ENCODE measurements around the gene SPATA6L. TPM values are rescaled to one million over a fixed set of nuclear protein-coding genes. Genes with fewer than 3 reads are reported as not detected.

Gene SPATA6L
- polyA plus RNA-seq, 3 donors = 2.5 to 6.7 (median 4.6) TPM

DNA sequence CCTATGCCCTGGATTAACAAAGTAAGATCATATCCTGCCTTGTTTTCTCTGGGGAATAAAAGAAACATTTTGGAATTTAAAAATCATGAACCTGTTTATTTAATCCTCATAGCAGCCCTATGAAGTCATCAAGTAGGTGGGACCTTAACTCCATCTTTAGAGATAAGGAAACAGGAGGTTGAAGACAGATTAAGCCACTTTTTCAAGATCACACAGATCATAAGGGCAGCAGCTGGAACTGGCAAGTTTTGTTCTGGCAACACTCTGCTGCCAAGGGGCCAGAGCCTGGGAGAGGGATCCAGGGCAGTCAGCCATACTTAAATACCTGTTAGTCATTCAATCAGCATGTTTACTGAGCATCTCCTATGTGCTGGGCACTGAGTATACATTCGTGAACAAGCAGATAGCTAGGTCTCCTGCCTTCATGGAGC, 112.3 kb downstream of the SPATA6L start:
- no peak for DNase-seq

DNA sequence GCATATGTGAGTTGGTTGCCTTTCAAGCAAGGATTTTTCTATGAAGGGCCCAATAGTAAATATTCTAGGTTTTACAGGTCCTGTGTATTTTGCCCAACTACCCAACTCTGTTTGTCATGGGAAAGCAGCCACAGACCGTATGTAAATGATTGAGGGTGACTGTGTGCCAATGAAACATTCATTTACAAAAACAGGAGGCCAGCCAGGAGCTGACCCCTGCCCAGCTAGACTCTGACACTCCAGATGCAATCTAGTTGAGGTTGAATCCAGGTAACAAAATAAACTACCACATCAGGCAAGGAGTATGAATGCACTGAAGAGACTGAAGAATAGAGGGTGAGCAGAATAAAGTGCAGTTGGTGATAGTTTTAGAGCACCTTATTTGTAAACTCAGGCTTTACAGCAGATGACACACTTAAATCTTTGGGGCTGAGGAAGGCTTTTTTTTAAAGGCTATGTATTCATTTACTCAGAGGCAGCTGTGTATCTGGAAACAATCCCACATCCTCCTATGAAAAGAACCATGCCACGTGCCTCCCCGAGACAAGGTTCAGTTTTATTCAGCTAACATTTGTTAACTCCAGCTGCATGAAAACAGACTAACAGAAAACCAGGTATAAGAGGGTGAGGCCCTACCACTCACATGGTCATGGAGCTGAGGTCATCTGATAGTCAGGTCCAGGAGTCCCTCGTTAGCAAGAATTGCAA, 115.3 kb downstream of the SPATA6L start:
- no peak for DNase-seq

DNA sequence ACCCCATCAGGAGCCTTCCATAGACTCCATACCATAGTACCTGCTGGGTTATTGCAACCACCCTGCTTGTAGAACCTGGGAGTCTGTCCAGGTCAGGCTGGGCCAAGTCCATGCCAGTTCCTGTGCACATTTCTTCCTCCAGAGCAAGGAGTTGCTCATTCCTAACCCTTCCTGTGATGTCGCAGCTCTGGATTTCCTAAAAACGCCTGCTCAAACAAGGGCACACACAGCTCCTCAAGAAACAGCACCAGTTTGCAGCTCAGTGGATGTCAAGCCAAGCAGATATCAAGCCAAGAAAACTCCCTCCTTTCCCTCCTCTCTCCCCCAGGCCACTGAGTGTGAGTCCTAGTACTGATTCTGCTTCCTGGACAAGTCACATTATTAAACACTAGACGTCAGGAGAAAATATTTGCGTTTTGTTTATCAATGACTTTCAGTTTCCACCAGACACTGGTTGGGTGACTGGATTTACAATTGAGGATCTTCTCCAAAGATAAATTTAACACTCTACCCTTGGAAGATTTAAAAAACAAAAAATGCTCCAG, 116.5 kb downstream of the SPATA6L start:
- no peak for DNase-seq

DNA sequence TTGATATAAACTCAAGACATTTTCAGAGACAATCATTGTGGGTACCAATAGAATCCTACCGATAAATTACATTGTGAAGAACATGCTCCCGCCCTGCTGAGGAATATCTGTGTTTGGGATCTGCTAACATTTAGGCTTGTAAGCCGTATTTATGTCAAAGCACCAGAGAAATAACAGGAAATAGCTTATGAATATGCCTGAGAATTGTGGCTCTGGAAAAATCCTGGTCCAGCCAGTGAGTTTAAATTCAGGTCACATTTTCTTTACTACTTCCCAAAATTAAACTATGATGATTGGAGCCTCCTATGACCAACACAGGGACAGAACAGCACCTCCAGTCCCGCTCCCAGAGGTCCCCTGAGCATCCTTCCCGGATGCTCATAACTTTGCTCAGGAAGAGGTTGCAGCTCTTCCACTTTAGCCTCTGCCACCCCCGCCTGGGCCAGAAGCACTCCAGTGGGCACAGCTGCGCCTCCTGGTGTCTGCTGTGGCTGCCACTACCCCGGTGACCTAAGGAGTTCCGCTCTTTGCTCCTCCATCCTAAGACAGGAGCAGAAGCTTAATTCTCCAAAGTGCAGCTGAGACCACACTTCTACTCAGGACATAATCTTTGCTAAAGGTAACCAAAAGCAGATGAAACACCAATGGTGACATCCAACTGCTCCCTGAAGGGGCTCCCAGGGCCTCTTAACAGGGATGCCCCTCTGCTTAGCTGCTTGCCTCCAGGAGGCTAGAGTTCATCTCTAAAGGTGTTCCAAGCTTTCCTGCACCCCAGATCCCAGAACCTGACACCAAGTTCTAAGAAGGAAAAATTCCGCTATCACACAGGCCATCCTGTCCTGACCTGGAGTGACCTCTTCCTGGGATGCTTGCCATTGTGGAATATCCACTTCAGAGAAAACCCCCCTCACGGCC, 117.2 kb downstream of the SPATA6L start:
- DNase-seq = no peak

Other genes with a start within 250 kb of the SPATA6L start
- gene SLC1A1, start 176.0 kb downstream of the SPATA6L start, polyA plus RNA-seq (ENCODE audit: insufficient read length in 3 of 3) = 10 to 100 TPM; 17.9 to 25.4 (median 18.2) TPM
- gene PLPP6, start 4.2 kb downstream of the SPATA6L start, polyA plus RNA-seq (ENCODE audit: insufficient read length in 3 of 3) = 10 to 100 TPM; 16.2 to 18.1 (median 17.3) TPM
- gene CDC37L1, start 13.1 kb upstream of the SPATA6L start, polyA plus RNA-seq (ENCODE audit: insufficient read length in 3 of 3) = 10 to 100 TPM; 18.8 to 19.3 (median 19.2) TPM
- 100 to 1,000 TPM in 2 of 3 donors, 10 to 100 TPM in 1; 81.9 to 114 (median 104) TPM for gene AK3, start 74.7 kb upstream of the SPATA6L start, polyA plus RNA-seq (ENCODE audit: insufficient read length in 3 of 3)
- 10 to 100 TPM; 18.2 to 18.7 (median 18.3) TPM for gene RCL1, start 126.5 kb upstream of the SPATA6L start, polyA plus RNA-seq (ENCODE audit: insufficient read length in 3 of 3)